HG03520 (cell line): ENCODE measurements around the gene SPATA31A6.
"Not testable (repeated sequence)": the region's sequence is repeated elsewhere in the genome, so short reads cannot be mapped to it uniquely, and the experiment has no call there.

Source experiments
- ATAC-seq: cut with Tn5 transposase; IDR thresholded peaks from one replicate; pipeline ENCODE4 v1.9.1; 2021; ENCODE audit warnings: mild to moderate bottlenecking, moderate library complexity; ENCODE audit not compliant: unreplicated experiment

SPATA31A6 gene

DNA sequence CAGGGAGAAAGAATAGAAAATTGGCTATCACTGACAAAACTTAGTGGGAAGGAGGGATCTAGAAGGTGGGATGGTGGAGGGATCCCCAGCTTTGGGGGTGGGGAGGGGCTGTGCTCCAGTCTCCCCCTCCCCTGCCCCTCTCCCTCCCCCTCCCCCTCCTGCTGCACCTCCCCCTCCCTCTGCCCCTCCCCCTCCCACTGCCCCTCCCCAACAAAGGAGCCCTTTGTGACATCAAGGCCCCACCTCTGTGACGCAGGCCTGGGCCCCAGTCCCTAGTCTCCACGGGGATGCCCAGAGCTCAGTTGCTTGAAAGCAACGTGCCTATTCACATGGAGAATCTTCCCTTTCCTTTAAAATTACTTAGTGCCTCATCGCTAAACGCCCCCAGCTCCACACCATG lies at the start of gene SPATA31A6:
Gene SPATA31A6, plus strand, starts transcription at position 301 of the 400 bp plus-strand sequence. Its CDS starts 29 bp downstream, at position 330.
- not testable (repeated sequence) for ATAC-seq

- ATAC-seq = not testable (repeated sequence)
Measured at GRCh38 chr9:42160299-42160698, 23.2 kb upstream of the SPATA31A6 start.

DNA sequence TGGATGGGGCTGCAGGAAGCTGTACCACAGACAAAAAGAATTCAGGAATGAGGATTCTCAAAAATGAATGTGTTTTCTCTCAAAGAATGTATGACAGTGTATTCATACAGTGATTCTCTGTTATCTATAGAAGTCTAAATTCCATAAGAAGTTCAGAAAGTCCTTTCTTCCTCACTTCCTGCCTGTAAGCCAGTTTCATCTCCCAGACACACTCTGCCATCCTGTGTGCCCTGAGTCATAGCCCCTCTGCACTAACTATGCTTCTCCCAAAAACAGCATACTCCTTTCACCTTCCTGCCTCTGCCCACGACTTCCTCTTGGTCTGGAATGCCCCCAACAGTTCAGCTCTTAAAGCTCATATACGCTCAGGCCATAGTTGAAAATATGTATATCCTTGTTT lies 36.4 kb downstream of the SPATA31A6 start:
- not testable (repeated sequence) for ATAC-seq

GRCh38 chr9:42223230-42223629 lies 39.8 kb downstream of the SPATA31A6 start:
- ATAC-seq = not testable (repeated sequence)

- ATAC-seq = not testable (repeated sequence)
Measured at GRCh38 chr9:42233031-42233430, 49.6 kb downstream of the SPATA31A6 start.

GRCh38 chr9:42234610-42235009 lies 51.2 kb downstream of the SPATA31A6 start:
- not testable (repeated sequence) for ATAC-seq

- ATAC-seq = not testable (repeated sequence)
Measured at GRCh38 chr9:42235352-42235991, 52.0 kb downstream of the SPATA31A6 start.

DNA sequence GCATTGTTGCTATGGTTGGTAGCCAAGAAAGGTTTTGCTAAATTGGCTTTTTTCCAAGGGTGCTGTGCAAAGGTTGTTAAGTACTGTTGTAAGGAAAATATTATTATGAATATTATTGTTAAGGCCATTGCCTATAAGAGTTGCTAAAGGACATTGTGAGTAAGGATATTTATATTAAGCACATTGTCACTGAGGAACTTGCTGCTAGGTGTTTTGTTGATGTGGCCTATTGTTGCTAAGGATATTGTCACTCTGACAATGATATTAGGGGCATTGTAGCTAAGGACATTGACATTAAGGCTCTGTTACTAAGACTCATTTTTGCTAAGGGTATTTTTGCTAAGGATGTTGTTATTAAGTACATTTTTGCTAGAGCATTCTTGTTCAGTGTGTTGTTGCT lies 52.6 kb downstream of the SPATA31A6 start:
- ATAC-seq = not testable (repeated sequence)

- ATAC-seq = not testable (repeated sequence)
Measured at GRCh38 chr9:42237381-42237780, 53.9 kb downstream of the SPATA31A6 start.

DNA sequence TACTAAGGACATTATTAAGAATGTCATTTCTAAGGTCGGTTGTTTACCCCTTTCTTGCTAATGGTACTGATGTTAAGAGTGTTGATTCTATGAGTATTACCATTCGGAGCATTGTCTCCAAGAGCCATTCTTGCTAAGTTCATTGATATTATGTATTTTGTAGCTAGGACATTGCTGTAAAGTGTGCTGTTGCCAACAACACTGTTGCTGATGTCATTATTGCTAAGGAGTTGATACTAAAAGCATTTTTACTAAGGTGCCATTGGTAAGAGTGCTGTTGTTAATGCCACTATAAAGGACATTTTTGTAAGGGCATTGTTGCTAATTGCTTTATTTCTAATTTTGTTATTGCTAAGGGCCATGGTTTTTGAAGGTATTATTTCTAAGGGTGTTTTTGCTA lies 55.4 kb downstream of the SPATA31A6 start:
- not testable (repeated sequence) for ATAC-seq
